ENCODE results near the gene ZBTB8A.

DNA sequence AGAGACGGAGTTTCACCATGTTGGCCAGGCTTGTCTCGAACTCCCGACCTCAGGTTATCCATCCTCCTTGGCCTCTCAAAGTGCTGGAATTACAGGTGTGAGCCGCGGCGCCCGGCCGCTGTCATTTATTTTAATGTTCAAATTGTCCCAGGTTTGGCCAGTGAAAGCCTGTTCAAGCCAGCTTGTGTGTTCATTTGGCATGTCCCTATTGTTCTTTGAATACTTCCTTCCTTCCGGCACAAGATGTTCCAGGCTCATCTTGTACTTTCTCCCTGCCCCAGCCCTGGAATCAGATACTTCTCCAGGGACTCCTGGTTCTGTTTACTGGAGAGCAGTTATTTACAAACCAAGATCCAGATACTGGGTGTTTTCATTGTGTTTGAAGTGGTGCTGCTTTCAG lies 37.4 kb upstream of the ZBTB8A start:
- no peak for TF ChIP-seq ZNF296 (CRISPR knock-in tag; conservative IDR thresholded peaks at IDR 0.05)
- no peak for TF ChIP-seq NFKB2 (CRISPR knock-in tag; IDR thresholded peaks at IDR 0.05; ENCODE audit: borderline replicate concordance)
- no peak for TF ChIP-seq ZNF350 (CRISPR knock-in tag; IDR thresholded peaks at IDR 0.05; ENCODE audit: borderline replicate concordance, low read depth)
- TF ChIP-seq POLR2AphosphoS5 (IDR thresholded peaks at IDR 0.05; ENCODE audit: low read depth, low read length): no peak
- TF ChIP-seq TBP (CRISPR knock-in tag; IDR thresholded peaks at IDR 0.05): no peak
- no peak for TF ChIP-seq TCF7L2 (IDR thresholded peaks at IDR 0.05; ENCODE audit: low read depth, low read length)
- TF ChIP-seq, protein P1, sequence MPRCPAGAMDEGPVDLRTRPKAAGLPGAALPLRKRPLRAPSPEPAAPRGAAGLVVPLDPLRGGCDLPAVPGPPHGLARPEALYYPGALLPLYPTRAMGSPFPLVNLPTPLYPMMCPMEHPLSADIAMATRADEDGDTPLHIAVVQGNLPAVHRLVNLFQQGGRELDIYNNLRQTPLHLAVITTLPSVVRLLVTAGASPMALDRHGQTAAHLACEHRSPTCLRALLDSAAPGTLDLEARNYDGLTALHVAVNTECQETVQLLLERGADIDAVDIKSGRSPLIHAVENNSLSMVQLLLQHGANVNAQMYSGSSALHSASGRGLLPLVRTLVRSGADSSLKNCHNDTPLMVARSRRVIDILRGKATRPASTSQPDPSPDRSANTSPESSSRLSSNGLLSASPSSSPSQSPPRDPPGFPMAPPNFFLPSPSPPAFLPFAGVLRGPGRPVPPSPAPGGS (CRISPR knock-in tag; IDR thresholded peaks at IDR 0.05): no peak
- no peak for TF ChIP-seq FOXP1 (IDR thresholded peaks at IDR 0.05)
- TF ChIP-seq FOXP1 (CRISPR knock-in tag; IDR thresholded peaks at IDR 0.05): no peak
- no peak for TF ChIP-seq DPF2 (CRISPR knock-in tag; IDR thresholded peaks at IDR 0.05; ENCODE audit: borderline replicate concordance, low read depth)
- no peak for TF ChIP-seq JUN (CRISPR knock-in tag; IDR thresholded peaks at IDR 0.05)
- TF ChIP-seq, protein P2, sequence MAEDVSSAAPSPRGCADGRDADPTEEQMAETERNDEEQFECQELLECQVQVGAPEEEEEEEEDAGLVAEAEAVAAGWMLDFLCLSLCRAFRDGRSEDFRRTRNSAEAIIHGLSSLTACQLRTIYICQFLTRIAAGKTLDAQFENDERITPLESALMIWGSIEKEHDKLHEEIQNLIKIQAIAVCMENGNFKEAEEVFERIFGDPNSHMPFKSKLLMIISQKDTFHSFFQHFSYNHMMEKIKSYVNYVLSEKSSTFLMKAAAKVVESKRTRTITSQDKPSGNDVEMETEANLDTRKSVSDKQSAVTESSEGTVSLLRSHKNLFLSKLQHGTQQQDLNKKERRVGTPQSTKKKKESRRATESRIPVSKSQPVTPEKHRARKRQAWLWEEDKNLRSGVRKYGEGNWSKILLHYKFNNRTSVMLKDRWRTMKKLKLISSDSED (CRISPR knock-in tag; IDR thresholded peaks at IDR 0.05): no peak

All from HepG2 (cell line).